Measurements from ENCODE around the gene DCAF11. TPM values are rescaled to one million over a fixed set of nuclear protein-coding genes. Genes with fewer than 3 reads are reported as not detected.

Gene DCAF11
- total and polyA plus RNA-seq, 2 of the 13 experiments (the other 11 are each of a cell fraction or from before 2014, with no cell fraction given), result 150 to 257 TPM

GRCh38 chr14:24093901-24094840 lies 20.4 kb upstream of the DCAF11 start, which contains the start of gene PCK2 (continued):
- TF ChIP-seq ZNF776 (CRISPR knock-in tag; IDR thresholded peaks at IDR 0.05) (peak; percentile 98), CCDC6 (CRISPR knock-in tag; IDR thresholded peaks at IDR 0.05) (no peak), ZNF30 (CRISPR knock-in tag; IDR thresholded peaks at IDR 0.05) (no peak), KDM4B (CRISPR knock-in tag; IDR thresholded peaks at IDR 0.05) (peak; percentile 97), KDM6A (CRISPR knock-in tag; IDR thresholded peaks at IDR 0.05; ENCODE audit: low read depth) (peak; percentile 71), ZNF382 (CRISPR knock-in tag; IDR thresholded peaks at IDR 0.05; ENCODE audit: borderline replicate concordance) (no peak), ZBTB14 (CRISPR knock-in tag; IDR thresholded peaks at IDR 0.05) (peak; percentile 68), ZSCAN12 (CRISPR knock-in tag; IDR thresholded peaks at IDR 0.05) (peak; percentile 93), MXD3 (CRISPR knock-in tag; IDR thresholded peaks at IDR 0.05) (peak; percentile 99; the same call in 1 of the 2 replicates), TRIM24 (CRISPR knock-in tag; IDR thresholded peaks at IDR 0.05) (no peak), NR2F1 (CRISPR knock-in tag; IDR thresholded peaks at IDR 0.05) (peak in 1 of 2 experiments; percentile 34; a peak in 1 of 4 replicates), FOSL1 (CRISPR knock-in tag; IDR thresholded peaks at IDR 0.05; ENCODE audit: borderline replicate concordance) (peak; percentile 67; the same call in 1 of the 2 replicates), NAIF1 (CRISPR knock-in tag; IDR thresholded peaks at IDR 0.05; ENCODE audit: borderline replicate concordance) (no peak), REXO4 (CRISPR knock-in tag; IDR thresholded peaks at IDR 0.05; ENCODE audit: borderline replicate concordance) (no peak), CEBPZ (IDR thresholded peaks at IDR 0.05; ENCODE audit: low read length) (no peak), TFDP1 (CRISPR knock-in tag; IDR thresholded peaks at IDR 0.05; ENCODE audit: borderline replicate concordance) (peak; percentile 76), JARID2 (CRISPR knock-in tag; IDR thresholded peaks at IDR 0.05; ENCODE audit: insufficient replicate concordance) (peak; percentile 93), PHF21A (CRISPR knock-in tag; IDR thresholded peaks at IDR 0.05) (no peak), MEIS2 (CRISPR knock-in tag; IDR thresholded peaks at IDR 0.05) (peak; percentile 97), CREB1 (IDR thresholded peaks at IDR 0.05) (peak; percentile 57), CREB1 (CRISPR knock-in tag; IDR thresholded peaks at IDR 0.05) (no peak), SNAI1 (CRISPR knock-in tag; IDR thresholded peaks at IDR 0.05; ENCODE audit: borderline replicate concordance) (peak; percentile 90), ZFP82 (CRISPR knock-in tag; IDR thresholded peaks at IDR 0.05; ENCODE audit: borderline replicate concordance) (no peak)
